Vagina (tissue), 2 donors: Measurements from ENCODE around the gene TUBGCP3.
A peak's percentile ranks its signal among the peaks of the same experiment; 100 is the strongest.

Experiments
- CTCF ChIP-seq, 3 experiments: fragments of 450-650 bp in 2 of 3; fragments of 200-600 bp in 1 of 3; sonication (generic) in 1 of 3; IDR thresholded peaks; one replicate each; pipeline ENCODE4 v1.5.1; 2017 to 2019; ENCODE audit warnings: antibody characterized with exemption in 3 of 3, mild to moderate bottlenecking in 2 of 3, moderate library complexity in 2 of 3
- POLR2A ChIP-seq, 2 donors: fragments of 450-650 bp; IDR thresholded peaks; one replicate each; pipeline ENCODE4 v1.6.1; 2017; ENCODE audit warnings: antibody characterized with exemption in 2 of 2, mild to moderate bottlenecking in 2 of 2, moderate library complexity in 2 of 2
- POLR2AphosphoS5 ChIP-seq, 2 donors: sonication (generic); formaldehyde crosslinking; IDR thresholded peaks; one replicate each; pipeline ENCODE4 v1.9.0; 2017; ENCODE audit warnings: antibody characterized with exemption in 2 of 2, mild to moderate bottlenecking in 2 of 2, low read depth in 1 of 2; ENCODE audit not compliant: insufficient read depth in 1 of 2

- TF ChIP-seq POLR2A (IDR thresholded peaks at IDR 0.05) (no peak), CTCF (IDR thresholded peaks at IDR 0.05) (peak; percentile 9 to 63 (median 30)), POLR2AphosphoS5 (IDR thresholded peaks at IDR 0.05; ENCODE audit: insufficient read depth in 1 of 2, low read depth in 1 of 2) (no peak)
These were observed 144.0 kb downstream of the TUBGCP3 start for GRCh38 chr13:112443995-112444311.
